Fibroblast of gingiva (primary cell): ENCODE results near the gene PNPLA8.
"Not testable (repeated sequence)": the region's sequence is repeated elsewhere in the genome, so short reads cannot be mapped to it uniquely, and the experiment has no call there.

Experiments
- DNase-seq: peaks from one replicate; pipeline ENCODE4 v3.0.0-alpha.2; 2011; ENCODE audit warnings: low read depth

The PNPLA8 gene

GRCh38 chr7:108468246-108468645 lies 57.7 kb downstream of the PNPLA8 start:
- DNase-seq: no peak

DNA sequence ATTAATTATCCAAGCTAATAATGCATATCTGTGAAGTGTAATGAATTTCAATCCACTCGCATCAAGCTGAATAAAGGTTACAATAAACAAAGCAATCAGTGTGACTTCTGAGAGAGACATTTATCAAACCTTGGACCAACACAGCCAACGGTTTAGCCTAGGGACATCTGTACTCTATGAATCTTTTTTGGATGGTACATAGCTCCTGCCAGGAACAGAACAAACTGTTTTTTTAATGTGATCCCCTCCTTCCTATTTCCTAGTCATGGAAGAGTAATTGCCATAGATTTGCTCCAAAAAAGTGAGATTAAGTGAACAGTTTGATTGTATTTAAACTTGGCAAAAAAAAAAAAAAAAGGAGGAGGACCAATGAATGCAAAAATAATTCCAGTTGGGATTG lies 58.5 kb downstream of the PNPLA8 start:
- no peak for DNase-seq

GRCh38 chr7:108466322-108466721 lies 59.6 kb downstream of the PNPLA8 start:
- DNase-seq: not testable (repeated sequence)

GRCh38 chr7:108464743-108465142 lies 61.2 kb downstream of the PNPLA8 start:
- DNase-seq: no peak

DNA sequence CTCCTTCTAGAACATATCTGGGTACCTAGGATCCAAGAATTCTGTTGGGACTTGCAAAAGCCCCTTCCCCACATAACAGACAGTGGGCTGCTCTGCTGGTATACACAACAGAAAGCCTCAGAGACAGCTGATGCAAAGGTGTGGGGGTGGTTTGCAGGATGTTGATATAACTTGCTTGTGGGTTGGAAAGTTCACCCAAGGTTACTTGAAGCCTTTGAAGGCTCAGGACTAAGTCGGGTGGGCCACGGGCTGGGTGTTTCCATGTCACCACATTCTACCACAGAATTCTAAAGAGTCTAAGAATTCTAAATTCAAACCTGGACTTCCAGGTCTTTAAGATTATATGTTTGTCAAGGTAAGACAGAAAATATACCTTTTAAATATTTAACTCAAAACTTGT lies 62.3 kb downstream of the PNPLA8 start:
- DNase-seq: no peak

GRCh38 chr7:108461840-108462239 lies 64.1 kb downstream of the PNPLA8 start:
- DNase-seq: peak; percentile 20

DNA sequence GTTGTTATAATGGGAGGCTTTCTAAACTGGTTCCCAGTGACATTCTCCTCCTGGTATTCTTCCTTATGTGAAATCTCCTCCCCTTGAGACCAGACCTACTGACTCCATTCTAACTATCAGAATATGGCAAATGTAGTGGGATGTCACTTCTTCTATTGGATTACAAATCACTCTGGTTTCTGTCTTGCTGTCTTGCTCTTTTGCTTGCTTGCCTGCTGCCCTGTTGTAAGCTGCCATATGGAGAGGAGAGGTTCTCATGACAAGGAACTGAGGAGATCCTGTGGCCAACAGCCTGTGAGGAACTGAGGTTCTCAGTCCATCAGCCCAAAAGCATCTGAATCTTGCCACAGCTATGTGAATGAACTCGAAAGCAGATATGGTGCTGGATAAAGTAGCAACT lies 65.0 kb downstream of the PNPLA8 start:
- no peak for DNase-seq

DNA sequence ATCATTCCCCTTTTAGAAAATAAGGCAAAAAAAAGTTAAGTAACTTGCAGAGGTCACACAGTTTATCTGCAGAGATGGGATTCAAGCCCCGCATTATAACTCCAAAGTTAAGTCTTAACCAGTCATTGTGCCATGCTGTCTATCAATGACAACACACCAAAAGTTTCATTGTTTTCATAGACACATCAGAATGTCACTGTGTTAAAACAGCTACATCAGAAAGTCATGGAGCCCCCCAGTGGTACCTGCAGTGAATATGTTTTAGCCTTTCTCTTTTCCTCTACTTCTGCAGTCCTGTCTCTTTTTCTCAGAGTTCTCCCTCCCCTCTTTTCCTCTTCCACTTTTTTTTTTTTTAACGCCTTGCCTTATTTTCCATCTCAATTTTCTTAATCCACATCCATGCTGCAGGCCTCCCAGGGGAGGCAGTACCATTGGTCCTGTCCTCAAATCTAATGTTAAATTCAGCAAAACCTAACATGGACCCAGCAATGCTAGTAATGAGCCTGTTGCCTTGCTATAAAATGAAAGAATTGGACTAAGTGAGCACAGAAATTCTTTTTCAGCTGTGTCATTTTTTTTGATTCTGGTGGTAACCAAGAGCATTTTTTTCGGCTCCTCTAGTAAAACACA lies 65.9 kb downstream of the PNPLA8 start:
- DNase-seq: peak; percentile 38

GRCh38 chr7:108457871-108458270 lies 68.1 kb downstream of the PNPLA8 start:
- no peak for DNase-seq

DNA sequence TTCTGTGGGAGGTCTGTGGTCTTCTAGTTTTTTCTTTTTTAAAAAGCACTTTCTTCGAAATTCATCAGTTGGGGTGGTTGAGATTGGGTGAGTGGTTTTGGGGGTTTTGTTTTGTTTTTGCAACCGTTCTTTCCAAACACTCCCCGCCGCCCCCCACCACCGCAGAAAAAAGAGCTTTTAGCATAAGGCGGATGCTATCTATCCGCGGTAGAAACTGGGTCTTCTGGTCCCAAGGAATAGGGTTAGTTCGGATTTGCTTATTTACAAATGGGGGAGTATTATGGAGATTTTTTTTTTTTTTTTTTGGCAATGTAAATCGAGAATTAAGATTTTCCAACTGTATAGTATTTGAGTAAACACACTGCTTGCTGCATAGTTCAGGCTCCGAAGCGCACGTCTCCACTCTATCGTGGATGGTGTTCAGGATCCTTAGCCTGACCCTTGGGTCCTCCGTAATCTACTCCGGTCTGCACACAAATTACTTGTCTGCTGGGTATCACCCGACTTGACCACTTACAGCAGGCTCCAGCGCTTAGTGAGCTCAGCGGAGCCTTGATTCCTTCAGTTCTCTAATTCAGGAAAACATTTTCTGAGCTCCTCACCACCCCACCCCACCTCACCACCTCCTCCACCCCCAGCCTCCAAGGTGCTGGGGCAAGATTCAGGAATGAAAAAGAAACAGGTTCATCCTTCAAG lies 68.9 kb downstream of the PNPLA8 start:
- DNase-seq: no peak

GRCh38 chr7:108455998-108456677 lies 69.8 kb downstream of the PNPLA8 start, which contains the start of gene NRCAM:
Gene NRCAM (minus strand): TSS chr7:108456436. CDS start chr7:108240064, 216,372 bp downstream.
- DNase-seq: peak; percentile 67

GRCh38 chr7:108455551-108455997 lies 70.4 kb downstream of the PNPLA8 start:
- DNase-seq: peak; percentile 24

GRCh38 chr7:108454674-108455550 lies 71.0 kb downstream of the PNPLA8 start:
- peak; percentile 27 for DNase-seq

DNA sequence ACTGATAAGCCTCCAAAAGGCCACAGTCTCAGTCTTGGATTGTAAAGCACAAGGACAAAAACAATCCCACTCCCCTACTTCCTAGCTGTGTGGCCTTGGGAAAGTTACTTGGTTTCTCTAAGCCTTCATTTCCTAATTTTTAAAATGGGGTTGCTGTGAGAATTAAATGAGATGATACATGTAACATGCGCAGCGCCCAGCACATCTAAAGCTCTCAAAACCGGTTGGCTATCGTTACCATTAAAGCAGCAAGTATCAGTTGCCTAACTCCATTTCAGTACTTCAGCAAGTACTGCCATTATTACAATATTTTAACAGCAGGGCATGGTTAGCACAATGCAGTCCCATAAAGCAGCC lies 71.6 kb downstream of the PNPLA8 start:
- no peak for DNase-seq

GRCh38 chr7:108453320-108453719 lies 72.6 kb downstream of the PNPLA8 start:
- DNase-seq: no peak

DNA sequence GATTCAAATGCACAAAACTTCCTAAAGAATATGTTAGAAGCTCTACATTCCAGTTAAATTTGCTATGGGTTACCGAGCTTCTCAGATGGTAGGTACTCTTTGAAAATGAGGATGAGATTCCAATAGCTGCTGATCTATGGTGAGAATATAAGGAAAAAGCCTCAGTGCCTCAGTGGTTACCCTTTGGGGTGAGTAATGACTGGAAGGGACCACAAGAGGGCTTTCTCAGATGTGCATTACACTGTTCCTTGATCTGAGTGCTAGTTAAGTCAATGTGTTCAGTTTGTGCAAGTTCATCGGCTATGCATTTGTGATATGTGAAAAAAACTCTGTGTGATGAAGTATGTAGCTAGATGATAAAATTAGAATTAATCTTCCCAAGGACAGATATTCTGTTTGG lies 73.2 kb downstream of the PNPLA8 start:
- DNase-seq: peak; percentile 20

- DNase-seq: no peak
Observed at GRCh38 chr7:108451296-108451848, 74.6 kb downstream of the PNPLA8 start.

GRCh38 chr7:108450160-108450559 lies 75.8 kb downstream of the PNPLA8 start:
- no peak for DNase-seq

GRCh38 chr7:108449521-108449920 lies 76.4 kb downstream of the PNPLA8 start:
- DNase-seq: no peak

DNA sequence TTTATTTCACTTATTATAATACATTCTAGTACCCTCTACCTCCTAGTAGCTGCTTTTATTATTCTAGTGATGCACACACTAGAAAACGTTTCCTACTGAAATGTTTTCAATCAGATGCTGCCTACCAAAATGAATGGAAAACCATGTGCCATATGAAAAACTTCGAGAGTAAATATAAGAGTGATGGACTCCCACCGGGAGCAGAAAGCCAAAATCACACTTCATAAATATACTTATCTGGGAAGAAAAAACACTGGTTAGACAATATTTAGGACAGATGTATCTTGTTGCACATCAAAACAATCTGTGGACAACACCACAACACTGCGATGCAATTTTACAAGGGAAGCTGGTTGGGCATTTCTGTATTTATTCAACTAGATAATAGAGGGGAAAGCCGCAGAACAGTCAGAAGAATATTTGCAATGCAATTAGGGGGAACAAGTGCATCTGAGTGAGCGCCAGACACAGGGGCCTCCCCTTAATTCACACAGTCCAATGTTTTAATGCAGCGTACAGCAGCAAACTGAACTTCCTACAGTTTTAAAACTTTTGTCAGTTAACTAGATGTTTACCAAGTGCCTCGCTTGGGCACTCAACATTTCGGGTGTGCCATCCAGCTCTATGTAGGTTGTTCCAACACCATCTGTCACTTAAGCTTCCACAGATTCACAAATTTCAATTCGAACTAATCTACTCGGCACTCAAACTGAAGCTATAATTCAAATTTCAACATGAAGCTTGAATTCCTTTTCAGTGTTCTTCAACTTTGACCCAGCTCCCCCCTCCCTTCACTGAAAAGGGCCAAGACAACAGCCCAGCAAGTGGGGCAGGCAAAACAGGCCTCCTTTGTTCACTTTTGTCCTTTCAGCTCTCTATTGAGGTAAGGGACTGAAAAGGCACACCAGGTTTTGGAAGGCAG lies 77.1 kb downstream of the PNPLA8 start:
- DNase-seq: no peak
